ENCODE measurements around the gene RCBTB1.
"Not testable (repeated sequence)": the region's sequence is repeated elsewhere in the genome, so short reads cannot be mapped to it uniquely, and the experiment has no call there.

- TF ChIP-seq CTCF (IDR thresholded peaks at IDR 0.05; ENCODE audit: poor library complexity, severe bottlenecking); SMC3 (conservative IDR thresholded peaks at IDR 0.05; ENCODE audit: poor library complexity); MXI1 (conservative IDR thresholded peaks at IDR 0.05; ENCODE audit: poor library complexity, severe bottlenecking); RAD21 (conservative IDR thresholded peaks at IDR 0.05): not testable (repeated sequence)
Measured at GRCh38 chr13:49602615-49603014, 17.3 kb upstream of the RCBTB1 start.

Data from neural cell (in vitro differentiated cells).